Aortic smooth muscle cell (primary cell): Measurements from ENCODE around the gene TRIM15. TPM values are rescaled to one million over a fixed set of nuclear protein-coding genes. Genes with fewer than 3 reads are reported as not detected.

Experiments
- total RNA-seq: library from RNA; depleted of rRNA; stranded (reverse); fragments of >200 nt; gene quantifications from 2 replicates; pipeline ENCODE4 v1.2.3, GENCODE V29; 2014

Gene TRIM15
- total RNA-seq, result not detected in 2 replicates

GRCh38 chr6:30163090-30163917, at the start of gene TRIM15:
Gene TRIM15, plus strand, starts transcription at chr6:30163546. Its CDS starts 139 bp downstream, at chr6:30163685.

GRCh38 chr6:30135757-30136156, 27.6 kb upstream of the TRIM15 start, which contains the start of gene TRIM40:
Gene TRIM40, plus strand, starts transcription at chr6:30136140. Its CDS starts 897 bp downstream, at chr6:30137037.

GRCh38 chr6:30160785-30161531, 2.4 kb upstream of the TRIM15 start, which contains the start of gene TRIM10:
Gene TRIM10, minus strand, starts transcription at chr6:30161211. Its CDS starts 353 bp downstream, at chr6:30160858.

GRCh38 chr6:30212865-30213666, 49.7 kb downstream of the TRIM15 start, which contains the start of gene TRIM26:
Gene TRIM26, minus strand, starts transcription at chr6:30213406. Its CDS starts 14,303 bp downstream, at chr6:30199103.

Other genes starting within 250 kb of the TRIM15 start
- gene HLA-A, start 221.0 kb upstream of the TRIM15 start, total RNA-seq, result 219 and 530 TPM in 2 replicates
- gene POLR1H, start 102.3 kb upstream of the TRIM15 start, total RNA-seq, result 16.4 and 23.5 TPM in 2 replicates
- 17.0 and 19.8 TPM in 2 replicates for gene PPP1R11, start 96.3 kb upstream of the TRIM15 start, total RNA-seq
- not detected in 2 replicates for gene RNF39, start 87.8 kb upstream of the TRIM15 start, total RNA-seq
- not detected in 2 replicates for gene TRIM31, start 50.5 kb upstream of the TRIM15 start, total RNA-seq
- not detected in 2 replicates for gene TRIM40, start 27.4 kb upstream of the TRIM15 start, total RNA-seq
- gene TRIM10, start 2.3 kb upstream of the TRIM15 start, total RNA-seq, result under 0.01 and 0.13 TPM in 2 replicates
- gene TRIM26, start 49.9 kb downstream of the TRIM15 start, total RNA-seq, result 22.8 and 27.0 TPM in 2 replicates
- gene TRIM39, start 163.4 kb downstream of the TRIM15 start, total RNA-seq, result 6.6 and 8.4 TPM in 2 replicates
- 16.5 and 21.1 TPM in 2 replicates for gene RPP21, start 181.6 kb downstream of the TRIM15 start, total RNA-seq